ENCODE results near the gene TM7SF3. TPM values are rescaled to one million over a fixed set of nuclear protein-coding genes. Genes with fewer than 3 reads are reported as not detected.
"Not testable (repeated sequence)": the region's sequence is repeated elsewhere in the genome, so short reads cannot be mapped to it uniquely, and the experiment has no call there.

TM7SF3 gene
- total RNA-seq, 4 donors from 2014 or later = 78.6 to 124 (median 119) TPM

DNA sequence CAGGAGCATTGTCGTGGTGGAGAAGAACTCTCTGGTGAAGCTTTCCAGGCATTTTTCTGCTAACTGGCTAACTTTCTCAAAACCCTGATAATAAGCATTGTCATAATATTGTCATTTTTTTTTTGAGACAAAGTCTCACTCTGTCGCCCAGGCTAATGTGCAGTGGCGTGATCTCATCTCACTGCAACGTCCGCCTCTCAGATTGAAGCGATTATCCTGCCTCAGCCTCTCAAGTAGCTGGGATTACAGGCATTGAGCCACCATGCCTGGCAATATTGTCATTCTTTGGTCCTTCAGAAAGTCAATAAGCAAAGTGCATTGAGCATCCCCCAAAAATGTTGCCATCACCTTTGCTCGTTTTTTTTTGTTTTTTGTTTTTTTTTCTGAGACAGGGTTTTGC is 41.8 kb upstream of the TM7SF3 start:
- 82 to 83% methylated on average over 7 of the region's 7 CpGs for WGBS, 2 donors
- TF ChIP-seq EP300 (IDR thresholded peaks at IDR 0.05) = no peak
- TF ChIP-seq, protein P1, sequence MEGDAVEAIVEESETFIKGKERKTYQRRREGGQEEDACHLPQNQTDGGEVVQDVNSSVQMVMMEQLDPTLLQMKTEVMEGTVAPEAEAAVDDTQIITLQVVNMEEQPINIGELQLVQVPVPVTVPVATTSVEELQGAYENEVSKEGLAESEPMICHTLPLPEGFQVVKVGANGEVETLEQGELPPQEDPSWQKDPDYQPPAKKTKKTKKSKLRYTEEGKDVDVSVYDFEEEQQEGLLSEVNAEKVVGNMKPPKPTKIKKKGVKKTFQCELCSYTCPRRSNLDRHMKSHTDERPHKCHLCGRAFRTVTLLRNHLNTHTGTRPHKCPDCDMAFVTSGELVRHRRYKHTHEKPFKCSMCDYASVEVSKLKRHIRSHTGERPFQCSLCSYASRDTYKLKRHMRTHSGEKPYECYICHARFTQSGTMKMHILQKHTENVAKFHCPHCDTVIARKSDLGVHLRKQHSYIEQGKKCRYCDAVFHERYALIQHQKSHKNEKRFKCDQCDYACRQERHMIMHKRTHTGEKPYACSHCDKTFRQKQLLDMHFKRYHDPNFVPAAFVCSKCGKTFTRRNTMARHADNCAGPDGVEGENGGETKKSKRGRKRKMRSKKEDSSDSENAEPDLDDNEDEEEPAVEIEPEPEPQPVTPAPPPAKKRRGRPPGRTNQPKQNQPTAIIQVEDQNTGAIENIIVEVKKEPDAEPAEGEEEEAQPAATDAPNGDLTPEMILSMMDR (IDR thresholded peaks at IDR 0.05) = no peak
- TF ChIP-seq POLR2A (IDR thresholded peaks at IDR 0.05) = no peak
- DNase-seq (ENCODE audit: low spot score in 2 of 2) = no peak
- H3K9me3 ChIP-seq = no peaks in the 10 kb centered on the region
- no peaks in the 10 kb centered on the region for H3K4me1 ChIP-seq
- peaks cover 0 to 10% (median 0%) of the 10 kb centered on the region in 3 donors for H3K36me3 ChIP-seq
- H3K4me3 ChIP-seq = no peak overlapping the region
- H3K27ac ChIP-seq = no peak overlapping the region
- no peaks in the 10 kb centered on the region for H3K27me3 ChIP-seq

DNA sequence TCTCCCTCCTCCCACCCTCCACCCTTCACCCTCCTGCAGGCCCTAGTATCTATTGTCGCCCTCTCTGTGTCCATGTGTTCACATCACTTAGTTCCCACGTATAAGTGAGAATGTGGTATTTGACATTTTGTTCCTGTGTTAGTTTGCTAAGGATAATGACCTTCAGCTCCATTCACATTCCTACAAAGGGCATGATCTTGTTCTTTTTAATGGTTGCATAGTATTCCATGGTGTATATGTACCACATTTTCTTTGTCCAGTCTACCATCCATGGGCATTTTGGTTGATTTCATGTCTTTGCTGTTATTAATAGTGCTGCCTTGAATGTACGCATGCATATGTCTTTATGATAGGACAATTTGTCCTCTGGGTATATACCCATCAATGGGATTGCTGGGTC is 38.6 kb upstream of the TM7SF3 start:
- Histone ChIP-seq H3K27ac (no peak overlapping the region), H3K27me3 (no peaks in the 10 kb centered on the region), H3K9me3 (no peaks in the 10 kb centered on the region), H3K4me1 (no peaks in the 10 kb centered on the region), H3K36me3 (no peaks in the 10 kb centered on the region), H3K4me3 (no peak overlapping the region)
- TF ChIP-seq EP300 (IDR thresholded peaks at IDR 0.05) = no peak
- TF ChIP-seq POLR2A (IDR thresholded peaks at IDR 0.05) = no peak
- TF ChIP-seq, protein P1 (IDR thresholded peaks at IDR 0.05) = no peak
- WGBS, 2 donors = 97 to 99% methylated on average over 3 of the region's 3 CpGs
- DNase-seq (ENCODE audit: low spot score in 2 of 2) = no peak

DNA sequence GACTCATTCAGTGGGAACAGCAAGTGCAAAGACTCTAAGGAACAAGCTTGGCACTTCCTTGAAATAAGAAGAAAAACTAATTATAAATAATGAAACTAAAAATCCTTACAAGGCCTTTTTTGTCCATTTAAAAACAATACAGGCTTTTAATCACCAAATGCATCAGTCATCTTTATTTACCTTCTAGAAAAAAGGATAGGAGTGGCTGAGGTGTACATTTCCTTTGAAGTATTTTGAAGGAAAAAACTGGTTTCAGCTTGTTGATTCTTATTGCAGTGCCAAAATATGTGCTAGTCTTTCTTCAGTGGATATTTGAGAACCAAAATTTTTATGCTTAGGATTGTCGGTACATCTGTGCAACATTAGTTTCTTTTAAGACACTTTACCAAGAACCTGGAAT is 38.0 kb upstream of the TM7SF3 start:
- no peaks in the 10 kb centered on the region for H3K4me1 ChIP-seq
- H3K27ac ChIP-seq = no peak overlapping the region
- no peak overlapping the region for H3K4me3 ChIP-seq
- H3K27me3 ChIP-seq = no peaks in the 10 kb centered on the region
- no peaks in the 10 kb centered on the region for H3K36me3 ChIP-seq
- TF ChIP-seq EP300 (IDR thresholded peaks at IDR 0.05) = no peak
- TF ChIP-seq, protein P1 (IDR thresholded peaks at IDR 0.05) = no peak
- no peak for TF ChIP-seq POLR2A (IDR thresholded peaks at IDR 0.05)
- H3K9me3 ChIP-seq = no peaks in the 10 kb centered on the region
- WGBS, 2 donors = 90 to 91% methylated on average over 1 of the region's 1 CpG
- no peak for DNase-seq (ENCODE audit: low spot score in 2 of 2)

DNA sequence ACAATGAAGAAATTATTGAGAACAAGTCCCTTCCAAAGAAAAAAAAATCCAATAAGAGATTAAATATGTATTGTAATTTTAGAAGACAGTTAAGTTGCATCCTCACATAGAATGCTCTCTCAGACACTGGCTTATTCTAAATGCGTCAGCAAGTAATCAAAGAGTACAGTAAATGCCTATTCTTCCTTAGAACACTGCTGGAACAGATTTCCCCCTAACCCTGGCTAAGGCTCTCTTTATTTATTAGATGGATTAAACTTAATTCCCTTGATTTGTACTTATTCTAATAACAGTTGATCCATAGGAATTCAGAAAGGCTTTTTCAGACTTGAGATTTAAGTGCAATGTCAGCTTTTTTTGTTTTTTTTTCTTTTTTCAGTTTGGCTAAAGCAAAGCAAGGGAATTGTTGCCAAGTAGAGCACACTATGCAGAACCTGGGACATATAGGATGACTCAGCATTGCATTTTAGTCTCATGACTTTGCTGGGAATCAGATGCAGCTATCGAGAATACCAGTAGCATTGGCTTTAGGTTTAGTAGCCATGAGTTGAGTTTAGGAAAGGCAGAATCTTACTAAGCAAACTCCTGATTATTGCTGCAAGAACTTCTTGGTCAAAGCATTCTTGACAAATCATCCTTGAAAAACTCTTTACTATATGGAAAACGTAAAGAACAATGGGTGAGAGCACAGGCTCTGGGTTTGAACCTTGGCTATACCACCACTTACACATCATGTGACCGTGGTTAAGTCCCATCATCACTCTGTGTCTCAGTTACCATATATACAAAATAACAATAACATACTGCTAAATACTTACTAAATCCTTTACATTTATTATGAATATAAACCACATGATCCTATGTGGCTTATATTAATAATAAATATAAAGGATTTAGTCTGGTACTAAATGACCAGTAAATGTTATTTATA is 34.9 kb upstream of the TM7SF3 start:
- 76 to 84% methylated on average over 4 of the region's 4 CpGs for WGBS, 2 donors
- DNase-seq (ENCODE audit: low spot score in 2 of 2) = no peak
- Histone ChIP-seq H3K4me1 (no peaks in the 10 kb centered on the region), H3K4me3 (no peak overlapping the region), H3K27me3 (no peaks in the 10 kb centered on the region), H3K9me3 (peaks cover 0 to 2% (median 0%) of the 10 kb centered on the region in 4 donors), H3K36me3 (no peaks in the 10 kb centered on the region), H3K27ac (no peak overlapping the region)
- TF ChIP-seq, protein P1 (IDR thresholded peaks at IDR 0.05) = no peak
- TF ChIP-seq EP300 (IDR thresholded peaks at IDR 0.05) = no peak
- TF ChIP-seq POLR2A (IDR thresholded peaks at IDR 0.05) = no peak

DNA sequence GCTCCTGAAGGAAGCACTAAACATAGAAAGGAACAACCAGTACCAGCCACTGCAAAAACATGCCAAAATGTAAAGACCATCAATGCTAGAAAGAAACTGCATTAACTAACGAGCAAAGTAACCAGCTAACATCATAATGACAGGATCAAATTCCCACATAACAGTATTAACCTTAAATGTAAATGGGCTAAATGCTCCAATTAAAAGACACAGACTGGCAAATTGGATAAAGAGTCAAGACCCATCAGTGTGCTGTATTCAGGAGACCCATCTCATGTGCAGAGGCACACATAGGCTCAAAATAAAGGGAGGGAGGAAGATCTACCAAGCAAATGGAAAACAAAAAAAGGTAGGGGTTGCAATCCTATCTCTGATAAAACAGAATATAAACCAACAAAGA is 27.8 kb upstream of the TM7SF3 start:
- H3K4me1 ChIP-seq; H3K27me3 ChIP-seq; DNase-seq (ENCODE audit: low spot score in 2 of 2); H3K4me3 ChIP-seq; H3K27ac ChIP-seq: not testable (repeated sequence)
- WGBS, 2 donors = 91 to 92% methylated on average over 1 of the region's 1 CpG
- Histone ChIP-seq H3K9me3 (peaks cover 0 to 38% (median 0%) of the 10 kb centered on the region in 4 donors), H3K36me3 (peaks cover 0 to 35% (median 0%) of the 10 kb centered on the region in 3 donors)

DNA sequence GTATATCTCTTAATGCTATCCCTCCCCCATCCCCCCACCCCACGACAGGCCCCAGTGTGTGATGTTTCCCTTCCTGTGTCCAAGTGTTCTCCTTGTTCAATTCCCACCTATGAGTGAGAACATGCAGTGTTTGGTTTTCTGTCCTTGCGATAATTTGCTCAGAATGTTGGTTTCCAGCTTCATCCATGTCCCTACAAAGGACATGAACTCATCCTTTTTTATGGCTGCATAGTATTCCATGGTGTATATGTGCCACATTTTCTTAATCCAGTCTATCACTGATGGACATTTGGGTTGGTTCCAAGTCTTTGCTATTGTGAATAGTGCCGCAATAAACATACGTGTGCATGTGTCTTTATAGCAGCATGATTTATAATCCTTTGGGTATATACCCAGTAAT is 26.5 kb upstream of the TM7SF3 start:
- WGBS, 2 donors = 93 to 100% methylated on average over 2 to 3 of the region's 4 CpGs
- not testable (repeated sequence) for DNase-seq (ENCODE audit: low spot score in 2 of 2); H3K4me3 ChIP-seq; H3K27me3 ChIP-seq; H3K4me1 ChIP-seq; H3K27ac ChIP-seq
- H3K9me3 ChIP-seq = peaks cover 0 to 38% (median 0%) of the 10 kb centered on the region in 4 donors
- H3K36me3 ChIP-seq = peaks cover 0 to 41% (median 0%) of the 10 kb centered on the region in 3 donors

Data from tibial nerve (tissue), 4 donors.